HepG2 (cell line): ENCODE measurements around the gene ZFP36. TPM values are rescaled to one million over a fixed set of nuclear protein-coding genes. Genes with fewer than 3 reads are reported as not detected.

Source experiments
- ATAC-seq: fragments of 200-7000 bp; cut with Tn5 transposase; 3 replicates; pipeline ENCODE4 v1.9.1; 2020; ENCODE audit warnings: mild to moderate bottlenecking, moderate library complexity
- BruUV-seq: library from RNA; stranded (reverse); fragments of 400-500 nt; replicated peaks from 2 replicates; lab custom pipeline; 2021; lab: Mats Ljungman, UMichigan
- CTCF ChIA-PET: fragments of 300-600 bp; formaldehyde crosslinking; extraction: SDS; loops from one replicate; lab custom pipeline; 2021; ENCODE audit warnings: low total read pairs, inconsistent platforms, low intra/inter-chr PET ratio; lab: Yijun Ruan, JAX
- POLR2A ChIA-PET: fragments of 350-600 bp; sonication (Branson Sonifier 250); formaldehyde crosslinking; loops from one replicate; lab custom pipeline; 2020; ENCODE audit warnings: antibody characterized with exemption, inconsistent platforms; lab: Yijun Ruan, JAX
- DNase-seq: peaks from one replicate; pipeline ENCODE4 v3.0.0-alpha.2; 2015; ENCODE audit warnings: low spot score
- FAIRE-seq: peaks from 3 replicates; lab custom pipeline; 2011; peaks lifted over from hg19 to GRCh38; lab: Jason Lieb, UNC
- H2AFZ ChIP-seq: one replicate; pipeline ENCODE4 v1.6.1; 2011; ENCODE audit warnings: low read length, inconsistent platforms
- H3K27ac ChIP-seq: fragments of 300-600 bp; 3 replicates; pipeline ENCODE4 v1.8.0; 2011; ENCODE audit warnings: mixed run types, mild to moderate bottlenecking, mixed read lengths, low read length, inconsistent platforms; ENCODE audit not compliant: insufficient read depth; ENCODE audit errors: extremely low read length
- H3K27me3 ChIP-seq, 2 experiments: fragments of 200-600 bp in 1 of 2; 2 replicates in 1 of 2; 3 replicates in 1 of 2; pipeline versions ENCODE4 v1.6.0 to v1.8.0; 2011; ENCODE audit warnings: low read length in 2 of 2, mild to moderate bottlenecking in 2 of 2, moderate library complexity in 2 of 2, inconsistent platforms in 1 of 2; ENCODE audit not compliant: insufficient read depth in 2 of 2, control insufficient read depth in 1 of 2
- H3K36me3 ChIP-seq, 2 experiments: fragments of 200-600 bp in 1 of 2; replicated peaks in 1 of 2; 2 replicates in 1 of 2; 3 replicates in 1 of 2; pipeline versions ENCODE4 v1.5.1 to v1.8.0; 2011; ENCODE audit warnings: low read length in 2 of 2, inconsistent platforms in 1 of 2; ENCODE audit not compliant: insufficient read depth in 2 of 2, control insufficient read depth in 1 of 2
- H3K4me1 ChIP-seq: 2 replicates; pipeline ENCODE4 v1.5.1; 2012; ENCODE audit warnings: low read length, inconsistent platforms; ENCODE audit not compliant: insufficient read depth
- H3K4me2 ChIP-seq: 2 replicates; pipeline ENCODE4 v1.6.0; 2011; ENCODE audit warnings: low read depth, low read length, inconsistent platforms
- H3K4me3 ChIP-seq, 3 experiments: fragments of 200-600 bp in 1 of 3; sonication (generic), shearing (Covaris generic) in 1 of 3; replicated peaks in 1 of 3; 2 replicates each; pipeline ENCODE4 v1.5.1; 2011 to 2016; ENCODE audit warnings: low read length in 3 of 3, inconsistent platforms in 2 of 3, low read depth in 2 of 3, mild to moderate bottlenecking in 2 of 3, control low read depth in 1 of 3, mixed read lengths in 1 of 3; ENCODE audit not compliant: insufficient read depth in 1 of 3
- H3K79me2 ChIP-seq: one replicate; pipeline ENCODE4 v1.6.1; 2011; ENCODE audit warnings: low read length, inconsistent platforms; ENCODE audit not compliant: insufficient read depth
- H3K9ac ChIP-seq: 2 replicates; pipeline ENCODE4 v1.6.0; 2011; ENCODE audit warnings: mild to moderate bottlenecking, low read depth, low read length, inconsistent platforms; ENCODE audit not compliant: insufficient read depth
- H3K9me3 ChIP-seq: 2 replicates; pipeline ENCODE4 v1.5.1; 2012; ENCODE audit warnings: mild to moderate bottlenecking, low read length
- H4K20me1 ChIP-seq: 2 replicates; pipeline ENCODE4 v1.6.0; 2011; ENCODE audit warnings: inconsistent platforms, mild to moderate bottlenecking, low read length, moderate library complexity; ENCODE audit not compliant: insufficient read depth
- CBX1 ChIP-seq: IDR thresholded peaks from one replicate; pipeline ENCODE4 v1.6.1; 2016; ENCODE audit warnings: antibody characterized with exemption, low read depth
- CHD4 ChIP-seq: fragments of 200-600 bp; sonication (generic); IDR thresholded peaks from 2 replicates; pipeline ENCODE4 v1.7.0; 2017; ENCODE audit warnings: mild to moderate bottlenecking, low read length, borderline replicate concordance
- DRAP1 ChIP-seq: IDR thresholded peaks from 2 replicates; pipeline ENCODE4 v1.6.1; 2016; ENCODE audit warnings: missing genetic modification reagents, missing compliant biosample characterization
- HBP1 ChIP-seq: IDR thresholded peaks from 2 replicates; pipeline ENCODE4 v1.6.1; 2016; ENCODE audit warnings: low read depth, control low read depth
- HMG20A ChIP-seq: IDR thresholded peaks from 2 replicates; pipeline ENCODE4 v1.6.1; 2016; ENCODE audit warnings: borderline replicate concordance
- POLR2AphosphoS5 ChIP-seq: IDR thresholded peaks from 2 replicates; pipeline ENCODE4 v1.6.1; 2012; ENCODE audit warnings: low read depth, low read length
- RAD51 ChIP-seq: fragments of 450-650 bp; IDR thresholded peaks from 2 replicates; pipeline ENCODE4 v1.6.1; 2016; ENCODE audit warnings: borderline replicate concordance
- TBX2 ChIP-seq: sonication (generic); formaldehyde crosslinking; IDR thresholded peaks from 2 replicates; pipeline ENCODE4 v1.5.0; 2020; ENCODE audit warnings: missing genetic modification reagents, mild to moderate bottlenecking, borderline replicate concordance
- TFAP4 ChIP-seq: sonication (generic); IDR thresholded peaks from 2 replicates; pipeline ENCODE4 v1.6.1; 2016; ENCODE audit warnings: low read depth, borderline replicate concordance
- YEATS2 ChIP-seq: sonication (generic); formaldehyde crosslinking; IDR thresholded peaks from 2 replicates; pipeline ENCODE4 v1.4.0; 2020; ENCODE audit warnings: missing genetic modification reagents, borderline replicate concordance
- YEATS4 ChIP-seq: sonication (generic); formaldehyde crosslinking; IDR thresholded peaks from 2 replicates; pipeline ENCODE4 v1.4.0; 2020; ENCODE audit warnings: missing genetic modification reagents, borderline replicate concordance
- ZKSCAN5 ChIP-seq: sonication (generic); formaldehyde crosslinking; IDR thresholded peaks from 2 replicates; pipeline ENCODE4 v1.5.1; 2020; ENCODE audit warnings: mild to moderate bottlenecking, missing genetic modification reagents
- ZNF10 ChIP-seq: sonication (generic); formaldehyde crosslinking; IDR thresholded peaks from 2 replicates; pipeline ENCODE4 v1.4.0; 2020; ENCODE audit warnings: mild to moderate bottlenecking, low read depth, missing genetic modification reagents, borderline replicate concordance
- ZNF12 ChIP-seq: sonication (generic); formaldehyde crosslinking; IDR thresholded peaks from 2 replicates; pipeline ENCODE4 v1.5.0; 2020; ENCODE audit warnings: missing genetic modification reagents
- ZNF292 ChIP-seq: sonication (generic); formaldehyde crosslinking; IDR thresholded peaks from 2 replicates; pipeline ENCODE4 v1.8.1; 2022; ENCODE audit warnings: mild to moderate bottlenecking, low read depth, missing genetic modification reagents, borderline replicate concordance
- ZNF605 ChIP-seq: sonication (generic); formaldehyde crosslinking; IDR thresholded peaks from 2 replicates; pipeline ENCODE4 v1.8.0; 2022; ENCODE audit warnings: mild to moderate bottlenecking, missing genetic modification reagents
- ZSCAN22 ChIP-seq: sonication (generic); formaldehyde crosslinking; IDR thresholded peaks from 2 replicates; pipeline ENCODE4 v1.4.0; 2020; ENCODE audit warnings: mild to moderate bottlenecking, missing genetic modification reagents
- WGBS: methylation state at CpG from one replicate; pipeline ENCODE4 v1.1.6; 2017; ENCODE audit warnings: low lambda C conversion rate; 5-methylcytosine and 5-hydroxymethylcytosine counted together
- in situ Hi-C: cut with HindIII; loops from 2 replicates; pipeline ENCODE4 v1.10.0; 2017; ENCODE audit warnings: low pct_unique_long_range_greater_than_20kb; ENCODE audit not compliant: extremely low pct_ligation_motif_present
- intact Hi-C: fragments of 100-400 bp; cut with micrococcal nuclease; formaldehyde crosslinking; loops from one replicate; pipeline ENCODE4 v1.10.0; 2022; ENCODE audit not compliant: unreplicated experiment
- polyA plus RNA-seq, 8 experiments: library from polyadenylated mRNA; depleted of rRNA in 3 of 8; stranded (reverse) in 7 of 8; unstranded in 1 of 8; fragments of >200 nt; fragmentation: Illumina TruSeq in 4 of 8; extraction: Trizol in 4 of 8; gene quantifications; 2 replicates each; pipeline versions ENCODE4 v1.2.1 to v1.2.3, GENCODE V29; 2011 to 2016; ENCODE audit warnings: low read depth in 4 of 8, missing spikeins in 1 of 8, mixed read lengths in 1 of 8; ENCODE audit not compliant: insufficient read depth in 1 of 8
- total RNA-seq, 5 experiments: library from RNA; depleted of rRNA; stranded (reverse); fragments of >200 nt; fragmentation: Illumina TruSeq; extraction: Trizol; gene quantifications; 2 replicates each; pipeline ENCODE4 v1.2.3, GENCODE V29; 2016; ENCODE audit warnings: low read depth in 1 of 5

ZFP36 gene
- total and polyA plus RNA-seq, 2 of the 13 experiments (the other 11 are each of a cell fraction or from before 2014, with no cell fraction given): 1.4 to 1.7 TPM

- TF ChIP-seq ZKSCAN5 (CRISPR knock-in tag): no peak
Observed at GRCh38 chr19:39410831-39411080, 4.1 kb downstream of the ZFP36 start (continued).

- H2AFZ ChIP-seq: no peak overlapping the region
- no peaks in the 10 kb centered on the region for H3K9me3 ChIP-seq
- peak overlapping the region; percentile 70 to 98 (median 97) for H3K4me3 ChIP-seq
- peaks cover 0 to 6% of the 10 kb centered on the region in 2 experiments; a peak in 1 of 5 replicates for H3K36me3 ChIP-seq
- FAIRE-seq (peak; percentile 97), DNase-seq (peak; percentile 88), ATAC-seq (peak; percentile 27)
- CTCF ChIA-PET: interaction anchor here (1.3 to 5.1 kb wide), 2 partner anchors 14 to 84 kb away, joined by 4 to 127 read pairs; no protein-coding TSS in a partner anchor
- H4K20me1 ChIP-seq: peaks cover 20% of the 10 kb centered on the region; the same call in 1 of the 2 replicates
- H3K4me1 ChIP-seq: peaks cover 54% of the 10 kb centered on the region
- POLR2A ChIA-PET: interaction anchor here (0.7 to 2.3 kb wide), 9 partner anchors 10 to 69 kb away, joined by 3 to 123 read pairs (median 18); partner anchors contain the start of genes MED29, PAF1, RPS16 and SAMD4B
- peak overlapping the region; percentile 81 for H3K27ac ChIP-seq
- in situ Hi-C loops: no loop called here
- intact Hi-C loops: loop anchor here (1.0 to 10.0 kb wide), 5 partner anchors 10 to 289 kb away; partner anchors contain the start of genes EID2B and SAMD4B
- no peaks in the 10 kb centered on the region; a peak in 1 of 5 replicates for H3K27me3 ChIP-seq
- WGBS: 1% methylated on average over 9 of the region's 9 CpGs
- BruUV-seq: no TSS peak
- peaks cover 39% of the 10 kb centered on the region for H3K79me2 ChIP-seq
- H3K9ac ChIP-seq: peak overlapping the region; percentile 83
- peak overlapping the region; percentile 96 for H3K4me2 ChIP-seq
- TF ChIP-seq ZNF10 (no peak), ZNF292 (CRISPR knock-in tag) (peak; percentile 47; the same call in 1 of the 2 replicates), YEATS4 (CRISPR knock-in tag) (peak; percentile 39; the same call in 1 of the 2 replicates), CBX1 (no peak), ZNF12 (no peak), RAD51 (no peak), YEATS2 (no peak), TBX2 (CRISPR knock-in tag) (no peak), ZNF605 (CRISPR knock-in tag) (no peak), ZSCAN22 (CRISPR knock-in tag) (no peak), HMG20A (0 out of 2 replicates have a peak, but pooled peaks have one; percentile 34), CHD4 (0 out of 2 replicates have a peak, but pooled peaks have one; percentile 51), TFAP4 (peak; percentile 42; the same call in 1 of the 2 replicates), DRAP1 (CRISPR knock-in tag) (peak; percentile 73), POLR2AphosphoS5 (peak; percentile 74), HBP1 (CRISPR knock-in tag) (peak; percentile 74; the same call in 1 of the 2 replicates)
Observed at GRCh38 chr19:39411081-39411831, 4.6 kb downstream of the ZFP36 start.
